H4 (cell line): ENCODE results near the gene ACTR2. TPM values are rescaled to one million over a fixed set of nuclear protein-coding genes. Genes with fewer than 3 reads are reported as not detected.

Experiments used
- DNase-seq: peaks from one replicate; pipeline ENCODE4 v3.0.0-alpha.2; 2015; ENCODE audit warnings: low spot score
- total RNA-seq: library from RNA; depleted of rRNA; stranded (reverse); fragments of >200 nt; shearing (Covaris generic); gene quantifications from 2 replicates; pipeline ENCODE4 v1.2.3, GENCODE V29; 2014

The ACTR2 gene
- total RNA-seq, 1 experiment from 2014 or later = 45.3 TPM

DNA sequence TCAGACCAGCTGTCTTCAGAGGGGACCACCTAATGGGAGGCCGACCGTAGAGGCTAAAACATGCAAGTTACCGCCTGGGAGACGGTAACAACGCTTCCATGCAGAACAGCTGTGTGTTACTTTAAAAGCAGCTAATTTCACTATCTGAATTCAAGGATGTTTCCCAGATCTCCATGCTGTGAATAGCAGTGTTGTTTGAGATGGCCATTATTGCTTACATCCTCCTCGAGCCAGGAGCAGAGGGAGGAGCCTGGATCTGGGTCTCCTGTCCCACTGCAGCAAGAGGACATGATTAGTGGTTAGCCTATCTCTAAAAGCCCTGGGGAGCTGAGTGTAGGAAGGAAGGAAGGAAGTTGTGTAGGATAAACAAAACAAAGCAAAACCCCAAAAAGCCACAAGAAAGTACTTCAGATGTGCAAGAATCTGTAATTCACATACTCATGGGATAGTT lies 50.9 kb downstream of the ACTR2 start:
- peak; percentile 84 for DNase-seq

DNA sequence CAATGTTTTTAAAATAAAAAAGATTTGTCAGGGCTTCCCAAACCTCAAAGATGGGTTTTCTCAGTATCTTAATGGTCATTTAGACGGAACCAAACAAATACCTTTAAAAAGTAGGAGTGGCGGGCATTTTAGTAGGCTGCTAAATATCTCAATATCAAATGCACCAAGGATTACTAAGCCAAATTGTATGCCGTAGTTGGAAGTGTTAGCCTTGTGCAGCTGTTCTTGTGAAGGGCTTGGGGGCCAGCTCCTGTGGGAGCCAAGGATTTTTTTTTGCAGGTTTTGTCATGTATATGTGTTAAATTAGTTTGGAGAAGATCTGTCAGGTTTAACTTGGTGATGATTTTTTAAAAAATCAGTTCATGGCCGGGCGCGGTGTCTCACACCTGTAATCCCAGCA lies 52.1 kb downstream of the ACTR2 start:
- DNase-seq = no peak

DNA sequence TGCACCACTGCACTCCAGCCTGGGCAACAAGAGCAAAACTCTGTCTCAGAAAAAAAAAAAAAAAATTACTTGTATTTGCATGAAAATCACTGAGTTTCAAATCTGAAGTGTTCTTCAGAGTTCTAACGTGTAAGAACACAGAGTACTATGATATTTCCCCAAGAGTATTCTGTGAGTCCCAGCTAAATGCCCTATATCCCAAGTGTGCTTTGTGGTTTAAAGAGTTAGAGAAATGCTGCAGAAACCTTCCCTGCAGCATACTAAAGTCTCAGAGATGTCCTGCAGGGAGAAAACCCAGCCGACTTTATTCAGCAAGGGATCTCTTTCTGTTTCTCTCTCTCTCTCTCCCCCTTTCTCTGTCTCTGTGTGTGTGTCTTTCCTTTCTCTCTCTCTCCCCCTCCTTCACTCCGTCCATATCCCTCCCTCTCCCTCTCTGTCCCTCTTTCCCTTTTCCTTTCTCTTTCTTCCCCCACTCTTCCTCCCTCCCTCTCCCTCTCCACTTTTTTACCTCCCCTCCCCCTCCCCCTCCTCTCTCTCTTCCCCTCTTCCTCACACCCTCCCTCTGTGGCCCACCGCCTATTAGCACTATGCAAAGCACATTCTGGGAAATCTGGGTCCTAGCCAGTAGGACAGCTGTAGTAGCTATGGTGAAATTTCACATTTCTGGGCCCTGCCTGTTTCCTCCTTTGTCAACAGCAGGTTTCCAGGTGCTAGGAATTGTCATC lies 54.2 kb downstream of the ACTR2 start:
- DNase-seq = no peak

DNA sequence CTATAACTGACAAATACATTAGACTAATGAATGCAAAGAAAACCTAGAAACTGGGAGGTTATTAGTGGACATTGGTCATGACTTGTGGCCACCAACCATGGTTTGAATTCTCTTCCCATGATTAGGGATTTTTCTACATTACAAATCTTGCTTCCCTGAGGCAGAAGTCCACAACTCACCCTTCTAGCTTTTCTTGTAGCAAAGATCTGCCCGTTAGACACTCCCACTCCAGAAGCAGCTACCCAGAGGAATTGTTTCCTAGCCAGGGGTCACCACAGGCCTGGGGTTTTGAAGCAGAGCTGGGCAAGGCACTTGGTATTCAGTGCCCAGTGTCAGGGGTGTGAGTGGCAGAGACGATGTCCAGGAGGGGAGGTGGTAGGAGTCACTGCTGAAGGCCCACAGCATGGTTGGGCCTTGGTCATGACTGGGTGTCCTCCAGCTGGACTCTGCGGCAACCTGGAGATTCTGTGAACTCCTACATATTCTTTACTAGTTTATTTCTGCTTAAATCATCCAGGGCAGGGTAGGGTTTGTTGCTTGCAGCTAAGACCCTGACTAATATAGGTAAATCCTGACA lies 54.9 kb downstream of the ACTR2 start:
- DNase-seq = no peak

DNA sequence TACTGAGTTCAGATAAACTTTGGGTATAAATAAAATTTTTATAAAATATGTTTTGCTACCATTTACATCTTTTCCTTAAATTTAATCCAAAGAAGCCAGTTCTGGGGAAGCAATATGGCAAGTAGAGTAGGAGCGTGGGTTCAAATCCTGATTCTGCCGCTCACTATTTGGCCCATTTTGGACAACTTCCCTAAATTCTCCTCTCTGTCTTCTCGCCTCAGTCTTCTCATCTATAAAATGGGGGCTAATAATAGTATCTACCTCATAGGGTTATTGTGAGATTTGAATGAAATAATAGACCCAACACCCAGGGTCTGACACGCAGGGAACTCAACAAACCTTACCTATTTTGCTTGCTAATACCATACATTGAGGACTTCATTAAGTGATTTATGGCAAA lies 59.7 kb downstream of the ACTR2 start:
- no peak for DNase-seq

DNA sequence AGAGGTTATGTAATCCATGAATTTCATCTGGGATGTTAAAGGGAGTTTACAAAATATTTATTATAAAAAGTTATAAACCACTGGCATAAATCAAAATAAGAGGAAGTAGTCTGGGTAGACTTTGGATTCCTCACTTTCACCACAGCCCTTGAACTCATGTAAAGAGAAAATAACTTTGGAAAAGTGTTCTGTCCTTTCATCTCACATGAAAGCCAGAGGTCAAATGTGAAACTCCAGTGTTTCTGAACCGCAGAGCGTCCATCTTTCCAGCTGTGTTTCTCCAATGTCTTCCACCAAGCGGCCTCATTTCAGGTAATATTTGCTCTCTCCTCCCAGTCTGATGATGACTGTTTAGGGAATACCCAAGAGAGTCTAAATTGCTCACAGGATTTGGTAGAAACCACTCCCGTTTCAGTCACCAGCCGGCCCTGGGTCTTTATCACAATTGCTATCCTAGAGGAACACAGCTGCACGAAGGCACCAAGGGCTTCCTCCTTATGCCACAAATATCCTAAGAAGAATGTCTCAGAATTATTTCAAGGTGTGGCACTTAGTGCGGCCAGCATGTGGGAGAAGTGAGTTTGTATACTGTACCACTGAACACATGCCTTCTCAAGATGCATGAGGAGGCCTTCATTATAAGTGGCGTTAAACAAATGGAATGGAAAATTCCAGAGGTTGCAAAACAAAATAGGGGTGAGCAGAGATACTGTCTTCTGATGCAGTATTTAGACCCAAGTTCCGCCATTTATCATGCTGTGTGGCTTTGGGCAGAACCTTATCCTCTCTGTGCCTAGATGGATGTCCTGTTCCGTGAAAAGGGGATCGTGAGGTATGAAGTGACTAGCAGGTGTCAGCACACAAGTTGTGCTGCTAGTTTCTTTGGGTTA lies 63.8 kb downstream of the ACTR2 start:
- no peak for DNase-seq

DNA sequence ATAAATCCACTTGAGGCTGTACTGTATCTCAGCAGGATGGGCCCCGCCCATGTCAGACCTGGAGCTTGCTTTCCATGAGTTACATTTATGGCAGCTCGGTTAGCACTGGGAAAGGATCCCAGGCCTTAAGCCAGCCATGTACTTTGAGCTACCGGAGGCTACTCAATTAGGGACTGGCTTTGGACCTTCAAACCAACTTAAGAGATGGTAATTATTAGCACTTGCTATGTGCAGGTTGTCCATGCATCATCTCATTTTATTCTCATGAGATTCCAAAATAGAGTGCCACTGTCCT lies 64.4 kb downstream of the ACTR2 start:
- no peak for DNase-seq

DNA sequence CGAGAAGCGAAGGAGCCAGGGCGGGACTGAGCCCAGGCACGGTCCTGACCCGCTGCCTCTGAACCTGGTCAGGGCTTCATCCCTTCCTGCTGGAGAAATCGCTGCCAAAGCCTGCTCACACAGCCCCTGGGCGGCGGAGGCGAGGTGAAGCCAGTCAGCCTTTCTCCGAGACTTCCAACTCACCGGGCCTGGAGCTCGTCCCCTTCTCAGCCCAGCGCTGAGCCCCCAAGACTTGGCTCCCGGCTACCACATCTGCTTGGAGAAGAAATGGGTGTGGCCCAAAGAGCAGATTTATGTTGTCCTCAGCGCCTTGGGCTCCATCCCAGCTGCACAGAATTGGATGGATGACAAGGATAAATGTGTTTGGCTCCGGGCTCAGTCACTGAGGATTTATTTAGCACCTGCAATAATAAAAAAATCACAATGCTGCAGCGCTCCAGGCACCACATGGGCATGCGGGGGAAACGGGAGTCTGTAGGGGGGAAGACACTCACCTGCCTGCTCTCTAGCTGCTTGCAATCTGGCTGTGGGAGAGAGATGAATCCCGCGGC lies 64.9 kb downstream of the ACTR2 start:
- no peak for DNase-seq

DNA sequence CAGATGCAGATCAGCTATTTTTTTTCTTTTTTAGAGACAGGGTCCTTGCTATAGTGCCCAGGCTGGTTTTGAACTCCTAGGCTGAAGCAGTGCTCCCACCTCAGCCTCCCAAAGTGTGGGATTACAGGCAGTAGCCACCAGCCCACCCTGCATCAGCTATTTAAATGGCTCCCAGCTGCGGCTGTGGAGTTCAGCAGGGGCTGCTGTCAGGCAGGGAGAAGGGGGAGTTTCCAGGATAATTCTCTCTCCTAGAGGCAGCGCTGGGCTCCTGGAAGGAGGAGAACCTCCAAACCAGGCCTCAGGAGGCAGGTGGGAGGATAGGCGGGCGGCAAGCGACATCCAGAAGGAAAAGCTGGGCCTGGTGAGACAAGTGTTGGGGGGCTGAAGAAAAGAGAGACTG lies 65.7 kb downstream of the ACTR2 start:
- DNase-seq = no peak

DNA sequence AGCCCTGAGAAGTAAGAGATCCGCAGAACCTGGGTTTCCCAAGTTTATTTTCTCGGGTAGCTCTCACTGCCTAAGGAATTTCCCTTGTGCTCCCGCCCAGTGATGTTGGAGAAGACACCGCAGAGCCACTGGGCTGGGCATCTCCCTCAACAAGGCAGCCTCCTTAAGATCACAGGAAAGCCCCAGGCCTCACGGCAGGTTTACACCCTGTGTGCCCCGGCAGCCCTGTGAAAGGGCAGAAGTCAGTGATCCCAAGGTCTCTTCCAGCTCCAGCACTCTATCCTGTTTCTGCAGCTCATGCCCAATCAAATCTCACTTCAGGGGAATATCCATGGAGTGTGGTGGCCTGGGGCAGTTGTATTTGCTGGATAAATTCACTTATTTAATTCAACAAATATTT lies 66.5 kb downstream of the ACTR2 start:
- DNase-seq = no peak

DNA sequence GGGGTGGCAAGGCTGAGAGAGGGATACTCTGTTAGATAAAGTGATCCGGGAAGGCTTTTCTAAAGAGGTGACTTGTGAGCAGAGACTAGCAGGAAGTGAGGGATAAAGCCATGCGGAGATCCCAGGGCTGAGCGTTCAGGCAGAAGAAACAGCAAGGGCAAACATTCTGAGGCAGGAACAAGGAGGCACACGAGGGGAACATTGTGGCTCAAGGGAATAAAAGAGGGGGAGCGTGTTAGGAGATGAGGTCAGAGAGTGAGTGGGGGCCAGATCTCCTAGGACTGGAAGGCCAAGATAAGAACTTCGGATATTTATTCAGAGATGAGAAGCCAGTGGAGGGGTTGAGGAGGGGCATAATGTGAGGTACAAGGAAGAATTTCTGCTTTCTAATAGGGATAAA lies 67.1 kb downstream of the ACTR2 start:
- DNase-seq = no peak

DNA sequence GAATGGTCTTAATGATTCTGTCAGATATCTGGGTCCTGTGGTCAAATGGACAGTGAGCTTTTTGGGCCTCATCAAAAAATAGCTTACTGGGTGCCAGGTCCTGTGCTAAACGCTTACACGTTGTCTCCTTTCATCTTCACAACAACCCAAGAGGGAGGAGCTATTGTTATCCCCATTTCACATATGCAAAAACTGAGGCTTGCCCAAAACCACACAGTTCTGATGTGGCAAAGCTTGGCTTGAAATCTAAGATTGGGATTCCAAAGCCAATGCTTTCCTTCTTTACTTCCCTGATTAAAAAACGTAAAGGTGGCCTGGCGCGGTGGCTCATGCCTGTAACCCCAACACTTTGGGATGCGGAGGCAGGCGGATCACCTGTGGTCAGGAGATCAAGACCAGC lies 69.3 kb downstream of the ACTR2 start:
- DNase-seq = no peak

DNA sequence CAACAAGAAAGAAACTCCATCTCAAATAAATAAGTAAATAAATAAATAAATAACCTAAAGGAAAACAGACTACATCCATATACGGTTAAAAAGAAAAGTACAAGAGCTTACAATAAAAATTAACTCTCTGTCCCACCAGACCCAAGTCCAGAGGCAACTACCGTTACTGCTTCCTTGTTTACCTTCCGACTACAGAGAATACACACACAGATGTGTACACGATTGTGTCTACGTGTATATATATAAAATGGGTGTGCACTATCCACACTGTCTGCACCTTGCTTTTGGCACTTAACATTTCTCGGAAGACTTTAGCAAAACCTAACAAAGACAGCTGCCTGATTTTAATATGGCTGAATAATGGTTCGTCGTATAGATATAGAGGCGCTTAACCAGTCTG lies 69.9 kb downstream of the ACTR2 start:
- no peak for DNase-seq

DNA sequence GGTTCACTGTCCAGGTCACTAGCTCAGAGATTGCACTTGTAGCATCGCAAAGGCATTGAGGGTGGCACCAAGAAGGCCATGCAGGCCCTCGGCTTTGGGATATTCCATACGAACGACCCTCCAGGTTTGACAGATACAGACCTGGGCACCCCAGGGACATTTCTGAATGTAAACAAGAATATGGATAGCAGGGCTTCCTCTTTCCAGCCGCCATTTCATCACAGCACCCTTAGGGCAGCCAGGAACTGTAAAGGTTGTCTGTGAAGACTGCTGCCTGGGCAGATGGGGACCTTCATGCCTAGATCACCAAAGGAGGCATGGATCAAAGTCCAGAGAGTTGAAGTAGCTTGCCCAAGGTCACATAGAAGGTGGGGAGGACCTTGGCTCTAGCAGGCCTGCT lies 70.5 kb downstream of the ACTR2 start:
- no peak for DNase-seq

DNA sequence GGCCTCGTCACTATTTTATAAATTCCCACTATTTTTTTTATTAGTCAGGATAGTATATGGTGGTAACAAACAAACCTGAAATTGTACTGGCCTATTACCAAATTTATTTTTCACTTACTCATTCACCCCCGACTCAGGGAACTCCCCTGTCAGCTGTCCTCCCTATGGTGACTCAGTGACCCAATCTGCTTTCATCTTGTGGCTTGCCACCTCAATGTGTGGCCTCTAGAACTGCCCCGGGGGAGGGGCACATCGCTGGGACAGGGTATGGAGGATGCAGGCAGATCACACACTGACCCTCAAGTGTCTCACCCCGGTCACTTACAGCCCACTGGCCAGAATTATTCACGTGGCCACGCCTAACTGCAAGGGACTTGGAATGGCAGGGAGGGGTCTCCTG lies 71.6 kb downstream of the ACTR2 start:
- no peak for DNase-seq

DNA sequence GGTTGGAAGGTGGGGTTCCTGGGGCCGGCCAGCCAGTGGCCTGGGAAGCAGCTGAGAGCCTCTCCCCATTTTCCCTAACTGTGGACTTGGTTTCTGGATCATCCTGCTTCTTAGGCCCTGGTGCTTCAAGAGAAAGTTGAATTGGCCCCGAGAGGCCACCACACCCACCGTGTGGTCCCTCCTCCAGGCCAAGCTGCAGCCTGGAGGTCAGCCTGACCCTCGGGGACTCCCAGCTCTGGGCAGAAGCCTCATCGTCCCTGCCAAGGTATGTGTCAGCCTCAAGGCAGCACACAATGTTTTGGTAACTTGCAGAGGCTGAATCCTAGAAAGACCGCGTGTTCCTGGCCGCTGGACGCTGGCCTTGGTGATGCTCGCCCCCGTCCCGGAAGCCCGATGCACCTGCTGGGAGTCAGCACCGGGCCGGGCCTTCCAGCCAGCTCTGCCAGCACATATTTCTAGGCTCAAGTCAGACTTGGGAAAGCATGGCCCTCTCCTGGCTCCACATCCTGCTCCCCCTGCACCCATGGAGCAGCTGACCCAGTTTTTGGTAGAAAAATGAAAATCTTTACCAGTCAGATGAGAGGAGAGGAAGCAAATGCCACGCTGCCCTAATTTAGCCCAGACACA lies 72.6 kb downstream of the ACTR2 start:
- no peak for DNase-seq

DNA sequence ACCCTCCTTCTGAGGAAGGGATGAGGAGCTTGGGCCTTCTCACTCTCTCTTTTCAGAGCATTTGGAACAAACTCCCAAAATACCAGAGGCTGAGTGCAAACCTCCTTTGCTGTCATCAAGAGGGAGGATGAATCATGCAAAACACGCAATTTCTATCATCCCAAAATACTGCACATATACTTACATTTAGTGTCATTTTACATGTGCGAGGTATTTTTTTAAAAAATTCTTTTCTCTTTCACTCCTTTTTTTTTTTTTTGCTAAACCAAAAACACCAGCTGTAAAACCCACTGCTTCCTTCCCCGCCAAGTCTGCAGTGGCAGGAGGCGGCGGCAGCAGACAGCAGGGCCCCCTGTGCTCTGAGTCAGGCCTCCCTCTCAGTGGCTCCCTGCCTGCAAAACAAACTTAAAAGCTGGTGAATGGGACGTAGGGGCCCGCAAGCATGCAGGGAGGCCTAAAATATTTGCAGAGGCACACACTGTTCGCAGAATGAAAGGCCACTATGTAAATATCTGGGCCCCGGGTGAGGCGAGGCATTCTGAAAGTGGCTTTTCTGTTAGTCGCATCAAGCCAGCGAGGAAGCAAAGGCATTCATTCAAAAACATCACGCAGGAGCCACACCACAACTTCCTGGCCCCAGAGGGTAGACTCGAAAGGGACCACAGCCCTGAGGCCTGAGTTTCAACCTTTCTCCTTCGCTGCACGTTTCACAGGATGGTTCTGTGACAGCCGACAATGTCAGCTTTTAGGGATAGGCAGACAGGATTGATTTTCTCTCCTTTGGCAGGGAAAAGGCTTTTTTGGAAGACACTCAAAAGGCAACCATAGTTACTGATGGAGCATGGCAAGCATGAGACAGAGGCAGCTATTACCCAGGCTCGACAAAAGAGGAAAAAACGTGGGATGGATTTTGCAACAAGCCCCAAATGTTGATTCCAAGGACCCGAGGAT lies 73.4 kb downstream of the ACTR2 start:
- peak; percentile 59 for DNase-seq

DNA sequence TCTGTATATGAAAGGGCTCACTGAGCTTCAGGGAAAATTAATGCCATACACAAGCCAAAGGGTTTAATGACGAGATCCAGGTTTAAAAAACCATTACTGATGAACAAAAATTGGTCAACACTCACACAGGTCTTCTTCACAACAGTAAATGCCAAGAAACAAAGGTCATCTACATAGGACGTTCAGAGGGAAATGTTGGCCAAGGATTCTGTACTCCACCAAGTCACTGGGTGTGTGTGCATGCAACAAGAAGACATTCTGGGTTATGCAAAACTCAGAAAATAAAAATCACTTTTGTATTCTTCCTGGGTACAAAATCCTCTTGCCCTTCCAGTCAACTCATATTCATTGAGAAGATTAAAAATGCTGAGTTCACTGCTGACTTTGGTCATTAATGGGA lies 78.3 kb downstream of the ACTR2 start:
- no peak for DNase-seq

DNA sequence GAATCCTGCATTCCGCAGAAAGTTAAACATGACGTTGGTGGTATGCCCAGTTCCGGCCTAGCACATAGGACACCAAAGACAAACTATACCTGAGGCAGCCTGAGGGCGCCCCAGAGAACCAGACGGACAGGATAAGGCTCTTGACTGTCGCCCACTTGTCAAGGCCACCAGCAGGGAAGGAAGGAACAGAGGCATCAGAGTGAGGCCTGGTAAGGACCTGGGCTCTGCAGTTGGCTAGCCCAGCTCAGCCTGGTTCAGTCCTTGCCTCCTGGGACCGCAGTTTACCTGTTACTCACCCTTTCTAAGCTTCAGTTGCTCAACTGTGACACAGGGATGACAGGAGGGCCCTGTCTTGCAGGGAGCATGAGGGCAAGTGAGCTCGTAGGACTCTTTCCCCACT lies 82.1 kb downstream of the ACTR2 start:
- DNase-seq = no peak

DNA sequence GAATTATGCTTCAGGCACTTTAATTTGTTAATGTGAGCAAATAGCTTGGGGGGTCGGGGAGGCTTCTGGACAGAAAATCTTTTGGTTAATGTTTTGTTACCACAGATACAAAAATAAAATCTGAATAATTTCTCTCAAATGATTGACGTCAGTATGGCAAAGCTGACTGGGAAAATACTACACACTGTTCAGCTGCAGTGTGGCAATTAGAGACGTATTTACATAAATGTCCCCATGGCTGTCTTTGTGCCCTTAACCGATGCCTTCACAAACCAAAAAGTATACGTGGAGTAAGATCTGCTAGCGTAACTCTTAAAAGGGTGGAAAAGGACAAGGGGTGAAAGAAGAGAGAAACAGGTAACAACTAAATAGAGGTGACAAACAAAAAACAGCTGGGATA lies 83.4 kb downstream of the ACTR2 start:
- no peak for DNase-seq

DNA sequence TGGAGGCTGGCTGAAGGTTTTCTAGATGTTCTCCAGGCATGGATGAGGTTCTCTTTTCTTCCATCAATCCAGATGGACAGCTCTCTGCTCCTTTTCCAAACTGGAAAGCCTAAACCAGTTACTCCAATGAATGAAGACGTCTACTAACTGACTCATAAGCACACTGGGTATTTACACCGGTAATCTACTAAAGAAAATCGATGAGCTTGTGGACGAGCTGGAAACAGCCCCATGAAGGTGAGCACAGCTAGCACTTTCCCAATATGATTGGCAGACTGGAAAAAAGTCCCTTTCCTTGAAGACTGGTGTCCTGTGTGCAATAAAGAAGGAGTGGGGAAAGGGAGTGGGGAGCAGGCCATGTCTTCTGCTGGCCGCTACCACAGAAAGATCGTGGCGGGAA lies 84.0 kb downstream of the ACTR2 start:
- no peak for DNase-seq
